Caco-2 (cell line): ENCODE results near the gene ZCCHC12. TPM values are rescaled to one million over a fixed set of nuclear protein-coding genes. Genes with fewer than 3 reads are reported as not detected.
"Not testable (repeated sequence)": the region's sequence is repeated elsewhere in the genome, so short reads cannot be mapped to it uniquely, and the experiment has no call there.

Experiments
- BruUV-seq: library from RNA; stranded (reverse); fragments of 400-500 nt; replicated peaks from 2 replicates; lab custom pipeline; 2021; lab: Mats Ljungman, UMichigan
- CTCF ChIA-PET: fragments of 300-600 bp; sonication (Branson Sonifier 250); formaldehyde crosslinking; loops from one replicate; lab custom pipeline; 2022; ENCODE audit warnings: antibody characterized with exemption; lab: Charles Lee
- POLR2A ChIA-PET: fragments of 300-600 bp; sonication (Branson Sonifier 250); formaldehyde crosslinking; loops from one replicate; lab custom pipeline; 2022; ENCODE audit warnings: antibody characterized with exemption; lab: Charles Lee
- DNase-seq, 2 experiments: peaks; one replicate each; pipeline versions ENCODE4 v3.0.0 to v3.0.0-alpha.2; 2020 to 2022
- H3K27me3 ChIP-seq: replicated peaks from 2 replicates; pipeline ENCODE4 v1.6.0; 2011; ENCODE audit warnings: low read length; ENCODE audit not compliant: control insufficient read depth, insufficient read depth
- H3K36me3 ChIP-seq: 2 replicates; pipeline ENCODE4 v1.5.1; 2011; ENCODE audit warnings: low read length; ENCODE audit not compliant: control insufficient read depth, insufficient read depth
- H3K4me1 ChIP-seq: fragments of 250-450 bp; sonication (Bioruptor Pico); 2 replicates; pipeline ENCODE4 v1.5.1; 2020; ENCODE audit warnings: mild to moderate bottlenecking
- H3K4me3 ChIP-seq: 2 replicates; pipeline ENCODE4 v1.5.1; 2011; ENCODE audit warnings: low read depth, mild to moderate bottlenecking, control low read depth, low read length
- H3K9me3 ChIP-seq: fragments of 250-450 bp; sonication (Bioruptor Pico); 2 replicates; pipeline ENCODE4 v1.5.1; 2020; ENCODE audit warnings: mild to moderate bottlenecking, moderate library complexity
- H3K27ac Mint-ChIP-seq: one replicate; pipeline ENCODE4 v1.8.0; 2022; ENCODE audit warnings: mixed read lengths; ENCODE audit not compliant: unreplicated experiment
- H3K27me3 Mint-ChIP-seq: one replicate; pipeline ENCODE4 v1.8.0; 2022; ENCODE audit warnings: mixed read lengths; ENCODE audit not compliant: insufficient read depth, unreplicated experiment
- H3K36me3 Mint-ChIP-seq: one replicate; pipeline ENCODE4 v1.8.0; 2022; ENCODE audit warnings: mild to moderate bottlenecking, mixed read lengths; ENCODE audit not compliant: insufficient read depth, unreplicated experiment
- H3K4me1 Mint-ChIP-seq: one replicate; pipeline ENCODE4 v1.8.0; 2022; ENCODE audit warnings: low read depth, mixed read lengths; ENCODE audit not compliant: unreplicated experiment
- H3K4me3 Mint-ChIP-seq: one replicate; pipeline ENCODE4 v1.8.0; 2022; ENCODE audit warnings: mild to moderate bottlenecking, moderate library complexity, mixed read lengths; ENCODE audit not compliant: unreplicated experiment
- H3K9me3 Mint-ChIP-seq: one replicate; pipeline ENCODE4 v1.8.0; 2022; ENCODE audit warnings: mixed read lengths; ENCODE audit not compliant: unreplicated experiment
- intact Hi-C: fragments of 100-400 bp; cut with micrococcal nuclease; formaldehyde crosslinking; loops from one replicate; pipeline ENCODE4 v1.10.0; 2022; ENCODE audit not compliant: unreplicated experiment
- total RNA-seq: library from RNA; stranded (reverse); gene quantifications from 2 replicates; pipeline ENCODE4 v1.2.3, GENCODE V29; 2022
- TF ChIP-seq, protein P1 (sequence below), 2 experiments: fragments of 200-600 bp in 1 of 2; IDR thresholded peaks; 1 replicate in 1 of 2; 2 replicates in 1 of 2; pipeline versions ENCODE4 v1.5.1 to v1.8.0; 2011 to 2022; ENCODE audit warnings: antibody characterized with exemption in 1 of 2, control low read depth in 1 of 2, inconsistent platforms in 1 of 2, low read depth in 1 of 2, low read length in 1 of 2, mild to moderate bottlenecking in 1 of 2, moderate library complexity in 1 of 2; ENCODE audit not compliant: insufficient read depth in 1 of 2, severe bottlenecking in 1 of 2, unreplicated experiment in 1 of 2

The ZCCHC12 gene
- total RNA-seq, 1 experiment from 2014 or later: 0.39 TPM

DNA sequence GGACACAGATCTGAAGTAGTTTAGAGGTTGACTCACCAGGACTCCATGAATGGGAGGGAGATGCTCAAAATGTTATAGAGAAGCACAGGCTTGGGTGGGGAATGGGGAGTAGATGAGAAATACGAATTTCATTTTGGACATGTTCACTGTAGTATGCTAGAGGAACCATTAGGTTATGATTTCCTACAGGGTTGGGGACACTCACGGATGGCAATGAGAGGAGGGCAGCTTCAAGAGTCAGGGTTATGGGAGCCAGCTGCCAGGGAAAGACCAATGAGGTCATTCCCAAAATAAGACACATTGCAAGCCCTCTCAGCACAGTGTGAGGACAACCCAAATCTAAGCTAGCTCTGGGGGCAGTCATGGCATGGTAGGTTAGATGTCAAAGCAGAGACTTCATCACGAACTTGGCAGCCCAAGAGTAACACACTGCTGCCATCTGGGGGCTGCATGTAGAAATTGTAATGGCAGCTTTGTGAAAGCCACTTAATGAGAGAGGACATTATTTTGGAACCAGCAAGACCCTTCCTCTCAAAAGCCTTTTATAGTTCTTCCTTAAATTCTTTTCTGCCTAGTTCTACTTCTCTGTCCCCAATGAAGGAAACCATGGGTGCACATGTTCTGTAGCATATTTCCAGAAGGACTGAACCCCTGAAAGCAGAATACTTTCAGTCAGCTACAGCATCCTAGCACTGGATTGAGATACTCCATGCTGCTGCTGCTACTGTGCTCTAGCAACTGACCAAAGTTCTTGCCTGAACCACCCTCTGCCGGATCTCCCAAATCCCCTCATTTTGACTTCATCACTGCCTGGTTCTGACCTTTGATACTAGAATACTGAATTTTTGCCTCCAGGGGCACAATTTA, 16.2 kb upstream of the ZCCHC12 start:
- H3K27ac Mint-ChIP-seq: no peak overlapping the region
- intact Hi-C loops: loop anchor here (1.0 kb wide), 4 partner anchors 45 to 203 kb away; no protein-coding TSS in a partner anchor
- Histone ChIP-seq H3K4me3 (no peak overlapping the region), H3K4me1 (no peaks in the 10 kb centered on the region), H3K27me3 (no peaks in the 10 kb centered on the region), H3K36me3 (no peaks in the 10 kb centered on the region), H3K9me3 (no peaks in the 10 kb centered on the region)
- TF ChIP-seq, protein P1, sequence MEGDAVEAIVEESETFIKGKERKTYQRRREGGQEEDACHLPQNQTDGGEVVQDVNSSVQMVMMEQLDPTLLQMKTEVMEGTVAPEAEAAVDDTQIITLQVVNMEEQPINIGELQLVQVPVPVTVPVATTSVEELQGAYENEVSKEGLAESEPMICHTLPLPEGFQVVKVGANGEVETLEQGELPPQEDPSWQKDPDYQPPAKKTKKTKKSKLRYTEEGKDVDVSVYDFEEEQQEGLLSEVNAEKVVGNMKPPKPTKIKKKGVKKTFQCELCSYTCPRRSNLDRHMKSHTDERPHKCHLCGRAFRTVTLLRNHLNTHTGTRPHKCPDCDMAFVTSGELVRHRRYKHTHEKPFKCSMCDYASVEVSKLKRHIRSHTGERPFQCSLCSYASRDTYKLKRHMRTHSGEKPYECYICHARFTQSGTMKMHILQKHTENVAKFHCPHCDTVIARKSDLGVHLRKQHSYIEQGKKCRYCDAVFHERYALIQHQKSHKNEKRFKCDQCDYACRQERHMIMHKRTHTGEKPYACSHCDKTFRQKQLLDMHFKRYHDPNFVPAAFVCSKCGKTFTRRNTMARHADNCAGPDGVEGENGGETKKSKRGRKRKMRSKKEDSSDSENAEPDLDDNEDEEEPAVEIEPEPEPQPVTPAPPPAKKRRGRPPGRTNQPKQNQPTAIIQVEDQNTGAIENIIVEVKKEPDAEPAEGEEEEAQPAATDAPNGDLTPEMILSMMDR (IDR thresholded peaks at IDR 0.05; ENCODE audit: insufficient read depth in 1 of 2, low read depth in 1 of 2, low read length in 1 of 2, severe bottlenecking in 1 of 2, unreplicated experiment in 1 of 2): peak; percentile 55 to 70
- no peaks in the 10 kb centered on the region for H3K27me3 Mint-ChIP-seq
- H3K4me1 Mint-ChIP-seq: no peaks in the 10 kb centered on the region
- peak; percentile 36 to 49 for DNase-seq
- no TSS peak for BruUV-seq
- no peaks in the 10 kb centered on the region for H3K9me3 Mint-ChIP-seq
- ChIA-PET POLR2A (no interaction called here), CTCF (interaction anchor here (0.8 to 0.9 kb wide), 2 partner anchors 32 to 163 kb away, joined by 5 read pairs; no protein-coding TSS in a partner anchor)
- no peak overlapping the region for H3K4me3 Mint-ChIP-seq
- H3K36me3 Mint-ChIP-seq: no peaks in the 10 kb centered on the region

DNA sequence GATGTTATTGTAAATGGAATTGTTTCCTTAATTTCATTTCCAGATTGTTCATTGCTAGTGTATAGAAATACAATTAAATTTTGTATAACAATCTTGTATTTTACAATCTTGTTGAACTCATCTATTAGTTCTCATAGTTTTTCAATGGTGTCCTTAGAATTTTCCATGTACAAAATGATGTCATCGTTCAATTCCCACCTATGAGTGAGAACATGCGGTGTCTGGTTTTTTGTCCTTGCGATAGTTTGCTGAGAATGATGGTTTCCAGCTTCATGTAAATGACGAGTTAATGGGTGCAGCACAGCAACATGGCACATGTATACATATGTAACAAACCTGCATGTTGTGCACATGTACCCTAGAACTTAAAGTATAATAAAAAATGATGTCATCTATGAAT, 6.4 kb upstream of the ZCCHC12 start:
- H3K4me1 Mint-ChIP-seq, intact Hi-C loops, BruUV-seq, H3K9me3 ChIP-seq, H3K4me3 ChIP-seq, H3K36me3 Mint-ChIP-seq, H3K27ac Mint-ChIP-seq, CTCF ChIA-PET, H3K36me3 ChIP-seq, H3K4me1 ChIP-seq, H3K27me3 ChIP-seq, DNase-seq, H3K4me3 Mint-ChIP-seq, H3K27me3 Mint-ChIP-seq, POLR2A ChIA-PET, H3K9me3 Mint-ChIP-seq: not testable (repeated sequence)

DNA sequence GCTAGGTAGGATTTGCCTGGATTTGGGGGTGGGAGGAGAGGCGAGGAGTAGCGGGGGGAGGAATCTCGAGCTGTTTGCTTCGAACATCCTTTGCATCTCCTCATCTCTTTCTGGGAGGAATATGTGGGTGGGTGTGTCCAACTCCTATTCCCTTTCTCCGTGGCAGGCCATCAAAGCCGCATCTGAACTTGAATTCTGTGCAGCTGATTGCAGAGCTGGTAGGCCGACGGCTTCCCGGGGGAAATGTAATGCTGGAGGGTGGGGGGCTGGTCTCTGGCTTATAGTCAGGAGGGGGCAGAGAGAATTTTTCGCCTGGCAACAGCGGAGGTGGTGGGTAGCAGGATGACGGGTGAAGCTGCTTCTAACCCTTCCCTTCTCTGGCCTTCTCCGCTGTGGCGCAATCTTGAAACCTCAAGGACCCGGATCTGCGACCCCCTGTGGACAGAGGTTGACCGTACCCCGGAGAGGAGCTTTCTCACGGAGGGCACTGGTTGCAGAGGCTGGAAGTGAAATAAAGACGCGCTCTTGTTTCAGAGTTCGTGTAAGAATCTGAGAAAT, 628 bp downstream of the ZCCHC12 start:
- Mint-ChIP-seq H3K36me3 (no peaks in the 10 kb centered on the region), H3K4me3 (peak overlapping the region; percentile 83), H3K4me1 (no peaks in the 10 kb centered on the region), H3K9me3 (peaks cover 3% of the 10 kb centered on the region), H3K27ac (no peak overlapping the region), H3K27me3 (peaks cover 19% of the 10 kb centered on the region)
- CTCF ChIA-PET: interaction anchor here (0.8 to 1.1 kb wide), 3 partner anchors 15 to 180 kb away, joined by 3 to 7 read pairs (median 4); no protein-coding TSS in a partner anchor
- POLR2A ChIA-PET: interaction anchor here (0.7 kb wide), 1 partner anchor 197 kb away, joined by 10 read pairs; no protein-coding TSS in a partner anchor
- intact Hi-C loops: no loop called here
- peak overlapping the region; percentile 30 for H3K4me3 ChIP-seq
- no TSS peak for BruUV-seq
- H3K9me3 ChIP-seq: no peaks in the 10 kb centered on the region
- DNase-seq: peak in 1 of 2 experiments; percentile 5
- no peaks in the 10 kb centered on the region for H3K36me3 ChIP-seq
- no peaks in the 10 kb centered on the region for H3K27me3 ChIP-seq
- TF ChIP-seq, protein P1 (IDR thresholded peaks at IDR 0.05; ENCODE audit: insufficient read depth in 1 of 2, low read depth in 1 of 2, low read length in 1 of 2, severe bottlenecking in 1 of 2, unreplicated experiment in 1 of 2): no peak
- H3K4me1 ChIP-seq: no peaks in the 10 kb centered on the region
